ENCODE data around the gene BRD4. TPM values are rescaled to one million over a fixed set of nuclear protein-coding genes. Genes with fewer than 3 reads are reported as not detected.

BRD4 gene
- polyA plus RNA-seq, 1 donor from 2014 or later, result 3.6 TPM

GRCh38 chr19:15373644-15374043, 41.3 kb upstream of the BRD4 start:
- Histone ChIP-seq H3K36me3 (ENCODE audit: insufficient read depth, low read length) (no peaks in the 10 kb centered on the region), H3K79me2 (replicated peaks; ENCODE audit: insufficient read depth, low read length) (peaks cover 34% of the 10 kb centered on the region), H3K27ac (ENCODE audit: low read length) (no peak overlapping the region), H4K20me1 (ENCODE audit: insufficient read depth) (peaks cover 5% of the 10 kb centered on the region), H2AFZ (ENCODE audit: low read depth, low read length) (no peak overlapping the region), H3F3A (ENCODE audit: insufficient read depth, low read length, poor library complexity, severe bottlenecking) (no peaks in the 10 kb centered on the region), H3K9me2 (ENCODE audit: insufficient read depth, low read length) (no peaks in the 10 kb centered on the region), H3K9ac (ENCODE audit: low read length) (no peak overlapping the region), H3K27me3 (ENCODE audit: insufficient read depth, low read depth, low read length) (no peaks in the 10 kb centered on the region), H3K4me3 (ENCODE audit: low read length) (no peak overlapping the region), H3K9me3 (ENCODE audit: low read length) (no peaks in the 10 kb centered on the region), H3K4me2 (ENCODE audit: low read length) (no peak overlapping the region)
- TF ChIP-seq EP300 (conservative IDR thresholded peaks at IDR 0.05; ENCODE audit: poor library complexity, severe bottlenecking), result no peak
- TF ChIP-seq POLR2AphosphoS5 (IDR thresholded peaks at IDR 0.05), result no peak
- TF ChIP-seq CTCF (IDR thresholded peaks at IDR 0.05; ENCODE audit: poor library complexity, severe bottlenecking), result no peak
- no peak for TF ChIP-seq TAF1 (IDR thresholded peaks at IDR 0.05; ENCODE audit: low read depth)
- TF ChIP-seq RAD21 (conservative IDR thresholded peaks at IDR 0.05), result no peak
- no peak for TF ChIP-seq EZH2 (IDR thresholded peaks at IDR 0.05; ENCODE audit: borderline replicate concordance, insufficient read depth, low read length, poor library complexity, severe bottlenecking)

GRCh38 chr19:15372891-15373301, 40.6 kb upstream of the BRD4 start:
- Histone ChIP-seq H3K4me2 (ENCODE audit: low read length) (no peak overlapping the region), H3K9ac (ENCODE audit: low read length) (no peak overlapping the region), H4K20me1 (ENCODE audit: insufficient read depth) (peaks cover 5% of the 10 kb centered on the region), H3K27me3 (ENCODE audit: insufficient read depth, low read depth, low read length) (no peaks in the 10 kb centered on the region), H3K27ac (ENCODE audit: low read length) (no peak overlapping the region), H3K79me2 (replicated peaks; ENCODE audit: insufficient read depth, low read length) (peaks cover 31% of the 10 kb centered on the region), H2AFZ (ENCODE audit: low read depth, low read length) (no peak overlapping the region), H3K9me3 (ENCODE audit: low read length) (no peaks in the 10 kb centered on the region), H3F3A (ENCODE audit: insufficient read depth, low read length, poor library complexity, severe bottlenecking) (no peaks in the 10 kb centered on the region), H3K4me3 (ENCODE audit: low read length) (no peak overlapping the region), H3K36me3 (ENCODE audit: insufficient read depth, low read length) (no peaks in the 10 kb centered on the region), H3K9me2 (ENCODE audit: insufficient read depth, low read length) (no peaks in the 10 kb centered on the region)
- TF ChIP-seq EZH2 (IDR thresholded peaks at IDR 0.05; ENCODE audit: borderline replicate concordance, insufficient read depth, low read length, poor library complexity, severe bottlenecking) (no peak), POLR2AphosphoS5 (IDR thresholded peaks at IDR 0.05) (no peak), CTCF (IDR thresholded peaks at IDR 0.05; ENCODE audit: poor library complexity, severe bottlenecking) (no peak), MXI1 (conservative IDR thresholded peaks at IDR 0.05; ENCODE audit: poor library complexity, severe bottlenecking) (no peak), RAD21 (conservative IDR thresholded peaks at IDR 0.05) (no peak), SMC3 (conservative IDR thresholded peaks at IDR 0.05; ENCODE audit: poor library complexity) (no peak)

- Histone ChIP-seq H3F3A (ENCODE audit: insufficient read depth, low read length, poor library complexity, severe bottlenecking) (no peaks in the 10 kb centered on the region), H3K79me2 (replicated peaks; ENCODE audit: insufficient read depth, low read length) (peaks cover 28% of the 10 kb centered on the region), H3K36me3 (ENCODE audit: insufficient read depth, low read length) (peaks cover 3% of the 10 kb centered on the region), H2AFZ (ENCODE audit: low read depth, low read length) (no peak overlapping the region), H3K27me3 (ENCODE audit: insufficient read depth, low read depth, low read length) (no peaks in the 10 kb centered on the region), H3K4me3 (ENCODE audit: low read length) (no peak overlapping the region), H3K9me3 (ENCODE audit: low read length) (no peaks in the 10 kb centered on the region), H3K9ac (ENCODE audit: low read length) (no peak overlapping the region), H3K4me2 (ENCODE audit: low read length) (no peak overlapping the region), H3K9me2 (ENCODE audit: insufficient read depth, low read length) (no peaks in the 10 kb centered on the region), H4K20me1 (ENCODE audit: insufficient read depth) (peaks cover 5% of the 10 kb centered on the region), H3K27ac (ENCODE audit: low read length) (no peak overlapping the region)
- TF ChIP-seq SMC3 (conservative IDR thresholded peaks at IDR 0.05; ENCODE audit: poor library complexity), result no peak
- no peak for TF ChIP-seq CTCF (IDR thresholded peaks at IDR 0.05; ENCODE audit: poor library complexity, severe bottlenecking)
These were observed 40.1 kb upstream of the BRD4 start for GRCh38 chr19:15372470-15372869.

Data from neural cell (in vitro differentiated cells).